Ovary (tissue), 9 donors: Measurements from ENCODE around the gene ETHE1. TPM values are rescaled to one million over a fixed set of nuclear protein-coding genes. Genes with fewer than 3 reads are reported as not detected.

Source experiments
- DNase-seq, 5 donors: peaks; one replicate each; pipeline ENCODE4 v3.0.0-alpha.2; 2019 to 2020
- H3K27ac ChIP-seq, 2 donors: fragments of 200-600 bp; one replicate each; pipeline versions ENCODE4 v1.5.1 to v1.8.0; 2019 to 2022
- H3K27me3 ChIP-seq: fragments of 200-600 bp; one replicate; pipeline ENCODE4 v1.8.0; 2022
- H3K36me3 ChIP-seq: fragments of 200-600 bp; sonication (generic); one replicate; pipeline ENCODE4 v1.5.1; 2019
- H3K4me1 ChIP-seq: one replicate; pipeline ENCODE4 v1.8.1; 2013; ENCODE audit warnings: mild to moderate bottlenecking, moderate library complexity; ENCODE audit not compliant: insufficient read depth
- H3K4me3 ChIP-seq: fragments of 200-600 bp; sonication (generic); one replicate; pipeline ENCODE4 v1.5.1; 2017
- H3K9me3 ChIP-seq, 2 donors: fragments of 200-600 bp in 1 of 2; sonication (generic) in 1 of 2; one replicate each; pipeline versions ENCODE4 v1.5.1 to v1.8.1; 2013 to 2019; ENCODE audit warnings: mild to moderate bottlenecking in 1 of 2, moderate library complexity in 1 of 2
- EP300 ChIP-seq: sonication (generic); formaldehyde crosslinking; IDR thresholded peaks from one replicate; pipeline ENCODE4 v1.6.1; 2017; ENCODE audit warnings: antibody characterized with exemption
- POLR2A ChIP-seq: fragments of 450-650 bp; IDR thresholded peaks from one replicate; pipeline ENCODE4 v1.6.1; 2017; ENCODE audit warnings: antibody characterized with exemption, mild to moderate bottlenecking, moderate library complexity
- WGBS, 3 donors: extraction: QIAGEN DNeasy Blood & Tissue Kit in 1 of 3; methylation state at CpG; one replicate each; pipeline versions ENCODE4 v1.1.5 to v1.1.7; 2013 to 2017; 5-methylcytosine and 5-hydroxymethylcytosine counted together
- intact Hi-C, 4 donors: fragments of 100-400 bp; cut with DNase I; formaldehyde crosslinking; loops; one replicate each; pipeline versions ENCODE4 v1.11.0 to v1.15.1; 2022 to 2023
- polyA plus RNA-seq, 2 donors: library from polyadenylated mRNA; stranded (reverse); fragments of 200-250 nt in 1 of 2; fragments of 350-450 nt in 1 of 2; fragmentation: Illumina TruSeq in 1 of 2; extraction: RNeasy Lipid Tissue Mini Kit (QIAGEN cat#74804) in 1 of 2; gene quantifications; one replicate each; pipeline ENCODE4 v1.2.3, GENCODE V29; 2013 to 2014
- total RNA-seq, 7 donors: library from RNA; depleted of rRNA in 2 of 7; stranded (reverse); fragments of >200 nt in 2 of 7; fragmentation: NEBNext Ultra II Directional in 3 of 7; extraction: Animal tissue kit (Norgen Biotek cat#: 25700) in 3 of 7; gene quantifications; one replicate each; pipeline versions ENCODE4 v1.1.0 to v1.2.4, GENCODE V29; 2016 to 2023
- TF ChIP-seq, protein P1 (sequence below), 3 donors: fragments of 450-650 bp in 2 of 3; fragments of 200-600 bp in 1 of 3; IDR thresholded peaks; one replicate each; pipeline versions ENCODE4 v1.5.1 to v1.8.0; 2016 to 2022; ENCODE audit warnings: antibody characterized with exemption in 3 of 3, mild to moderate bottlenecking in 1 of 3
- donor health status: DM: no; HTN: no; CAD: no; lungs with moderate emphysema.
- donor health status: DM: no; HTN: no; CAD: no.
- donor health status: Bipolar disorder and iron deficiency.
- donor health status: DM: yes; HTN: yes; CAD: no.
- donor health status: DM: no; HTN: no; CAD: no.
- donor health status: DM: yes; HTN: yes; CAD: no.

ETHE1 gene
- total and polyA plus RNA-seq, 9 donors: 16.1 to 28.7 (median 24.0) TPM

DNA sequence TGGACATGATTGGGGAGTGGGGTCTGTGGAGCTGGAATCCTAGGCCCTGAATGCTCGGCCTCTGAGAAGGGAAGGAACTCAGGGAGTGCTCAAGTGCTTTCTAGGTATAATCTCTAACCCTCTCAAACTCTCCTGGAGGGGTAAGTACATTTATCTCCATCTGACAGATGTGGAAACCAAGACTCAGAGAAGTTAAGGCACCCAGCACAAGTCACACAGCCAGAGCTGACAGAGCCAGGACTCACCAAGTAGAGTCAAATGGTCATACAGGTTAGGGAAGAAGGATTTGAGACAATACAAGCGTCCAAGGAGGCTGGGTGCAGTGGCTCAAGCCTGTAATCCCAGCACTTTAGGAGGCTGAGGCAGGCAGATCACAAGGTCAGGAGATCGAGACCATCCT lies 48.7 kb downstream of the ETHE1 start:
- Histone ChIP-seq H3K4me1 (no peaks in the 10 kb centered on the region), H3K36me3 (no peaks in the 10 kb centered on the region), H3K4me3 (no peak overlapping the region), H3K27ac (no peak overlapping the region), H3K9me3 (no peaks in the 10 kb centered on the region), H3K27me3 (no peaks in the 10 kb centered on the region)
- WGBS, 3 donors: 91 to 96% (median 92%) methylated on average over 3 of the region's 3 CpGs
- DNase-seq: no peak
- TF ChIP-seq, protein P1, sequence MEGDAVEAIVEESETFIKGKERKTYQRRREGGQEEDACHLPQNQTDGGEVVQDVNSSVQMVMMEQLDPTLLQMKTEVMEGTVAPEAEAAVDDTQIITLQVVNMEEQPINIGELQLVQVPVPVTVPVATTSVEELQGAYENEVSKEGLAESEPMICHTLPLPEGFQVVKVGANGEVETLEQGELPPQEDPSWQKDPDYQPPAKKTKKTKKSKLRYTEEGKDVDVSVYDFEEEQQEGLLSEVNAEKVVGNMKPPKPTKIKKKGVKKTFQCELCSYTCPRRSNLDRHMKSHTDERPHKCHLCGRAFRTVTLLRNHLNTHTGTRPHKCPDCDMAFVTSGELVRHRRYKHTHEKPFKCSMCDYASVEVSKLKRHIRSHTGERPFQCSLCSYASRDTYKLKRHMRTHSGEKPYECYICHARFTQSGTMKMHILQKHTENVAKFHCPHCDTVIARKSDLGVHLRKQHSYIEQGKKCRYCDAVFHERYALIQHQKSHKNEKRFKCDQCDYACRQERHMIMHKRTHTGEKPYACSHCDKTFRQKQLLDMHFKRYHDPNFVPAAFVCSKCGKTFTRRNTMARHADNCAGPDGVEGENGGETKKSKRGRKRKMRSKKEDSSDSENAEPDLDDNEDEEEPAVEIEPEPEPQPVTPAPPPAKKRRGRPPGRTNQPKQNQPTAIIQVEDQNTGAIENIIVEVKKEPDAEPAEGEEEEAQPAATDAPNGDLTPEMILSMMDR (IDR thresholded peaks at IDR 0.05): no peak
- TF ChIP-seq EP300: no peak
- no peak for TF ChIP-seq POLR2A
- intact Hi-C loops: no loop called here

DNA sequence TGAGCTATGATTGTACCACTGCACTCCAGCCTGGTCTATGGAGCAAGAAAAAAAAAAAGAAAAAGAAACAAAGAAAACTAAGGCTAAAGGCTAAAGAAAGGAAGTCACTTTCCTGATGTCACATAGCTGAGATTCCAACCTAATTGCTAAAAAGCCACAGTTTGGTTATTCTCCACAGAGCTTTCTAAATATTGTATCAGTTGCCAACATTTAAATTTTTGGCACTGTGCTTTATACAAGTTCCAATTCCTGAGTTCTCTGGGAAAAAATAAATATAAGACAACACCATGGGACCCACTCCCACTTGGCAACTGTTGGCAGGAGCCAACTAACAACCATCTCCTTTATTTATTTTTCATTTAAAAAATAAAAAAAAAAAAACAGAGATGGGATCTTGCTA lies 50.4 kb downstream of the ETHE1 start:
- Histone ChIP-seq H3K4me3 (no peak overlapping the region), H3K9me3 (no peaks in the 10 kb centered on the region), H3K4me1 (no peaks in the 10 kb centered on the region), H3K27me3 (no peaks in the 10 kb centered on the region), H3K36me3 (no peaks in the 10 kb centered on the region), H3K27ac (peak overlapping the region in 1 of 2 donors; percentile 80)
- no peak for DNase-seq
- intact Hi-C loops: no loop called here
- TF ChIP-seq, protein P1 (IDR thresholded peaks at IDR 0.05): no peak
- TF ChIP-seq EP300: no peak
- TF ChIP-seq POLR2A: no peak

DNA sequence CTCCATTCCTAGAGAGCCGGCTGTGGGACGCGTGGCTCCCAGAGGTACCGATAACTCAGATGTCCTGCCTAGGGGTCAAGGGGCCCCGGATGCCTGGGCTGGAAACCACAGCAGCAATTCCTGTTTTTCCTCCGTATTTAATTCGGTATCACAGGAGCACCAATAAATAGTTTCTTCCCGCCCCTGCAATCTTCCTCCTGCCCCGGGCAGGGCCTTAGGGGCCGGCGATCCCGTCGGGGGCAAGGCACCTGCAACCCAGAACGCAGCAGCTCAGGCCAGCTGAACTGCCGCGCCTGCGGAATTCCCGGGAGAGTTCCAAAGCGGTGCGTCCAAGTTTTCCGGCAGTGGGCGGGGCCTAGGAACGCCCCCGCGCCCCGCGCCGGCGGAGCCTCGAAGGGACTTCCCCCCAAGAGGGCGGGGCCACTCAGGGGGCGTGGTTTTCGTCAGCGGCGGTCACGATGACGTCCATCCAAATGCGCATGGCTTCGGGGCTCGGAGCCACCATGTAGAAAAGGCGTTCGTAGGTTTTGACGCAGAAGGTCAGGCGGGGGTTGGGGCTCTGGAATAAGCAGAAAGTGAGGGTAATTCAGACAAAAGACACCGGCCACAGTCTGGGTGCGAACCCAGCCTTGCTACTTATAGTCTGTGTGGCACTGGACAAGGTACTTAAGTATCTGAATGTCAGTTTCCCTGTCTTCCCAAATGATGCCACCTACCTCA lies 51.9 kb downstream of the ETHE1 start:
- H3K27me3 ChIP-seq: no peaks in the 10 kb centered on the region
- no peaks in the 10 kb centered on the region for H3K36me3 ChIP-seq
- peak; percentile 98 to 99 (median 98) for DNase-seq
- peak overlapping the region; percentile 36 for H3K4me3 ChIP-seq
- peak; percentile 57 for TF ChIP-seq EP300
- TF ChIP-seq, protein P1 (IDR thresholded peaks at IDR 0.05): no peak
- TF ChIP-seq POLR2A: peak; percentile 51
- intact Hi-C loops: no loop called here
- H3K4me1 ChIP-seq: no peaks in the 10 kb centered on the region
- WGBS, 3 donors: 2 to 5% (median 4%) methylated on average over 35 to 46 of the region's 46 CpGs
- H3K9me3 ChIP-seq: no peaks in the 10 kb centered on the region
- H3K27ac ChIP-seq: peak overlapping the region; percentile 80 to 88

GRCh38 chr19:43474487-43474886 lies 52.5 kb downstream of the ETHE1 start:
- 60 to 67% (median 64%) methylated on average over 4 of the region's 4 CpGs for WGBS, 3 donors
- DNase-seq: no peak
- intact Hi-C loops: no loop called here
- Histone ChIP-seq H3K27ac (peak overlapping the region; percentile 50 to 80), H3K9me3 (no peaks in the 10 kb centered on the region), H3K4me1 (no peaks in the 10 kb centered on the region), H3K4me3 (no peak overlapping the region), H3K36me3 (no peaks in the 10 kb centered on the region), H3K27me3 (no peaks in the 10 kb centered on the region)
- TF ChIP-seq POLR2A (no peak), EP300 (no peak)
- TF ChIP-seq, protein P1 (IDR thresholded peaks at IDR 0.05): no peak
